Daoy (cell line): ENCODE data around the gene HEPACAM. TPM values are rescaled to one million over a fixed set of nuclear protein-coding genes. Genes with fewer than 3 reads are reported as not detected.
A peak's percentile ranks its signal among the peaks of the same experiment; 100 is the strongest.
"Not testable (repeated sequence)": the region's sequence is repeated elsewhere in the genome, so short reads cannot be mapped to it uniquely, and the experiment has no call there.

Source experiments
- DNase-seq: peaks from one replicate; pipeline ENCODE4 v3.0.0-alpha.2; 2015; ENCODE audit warnings: low read depth
- total RNA-seq: library from RNA; depleted of rRNA; stranded (reverse); fragments of >200 nt; shearing (Covaris generic); gene quantifications from 2 replicates; pipeline ENCODE4 v1.2.3, GENCODE V29; 2014; rRNA removed

The HEPACAM gene
- not detected in 2 replicates for total RNA-seq

GRCh38 chr11:124935548-124936514 is at the start of gene HEPACAM:
HEPACAM (minus strand) TSS chr11:124936047; CDS start chr11:124936006, 41 bp downstream.
- no peak for DNase-seq

DNA sequence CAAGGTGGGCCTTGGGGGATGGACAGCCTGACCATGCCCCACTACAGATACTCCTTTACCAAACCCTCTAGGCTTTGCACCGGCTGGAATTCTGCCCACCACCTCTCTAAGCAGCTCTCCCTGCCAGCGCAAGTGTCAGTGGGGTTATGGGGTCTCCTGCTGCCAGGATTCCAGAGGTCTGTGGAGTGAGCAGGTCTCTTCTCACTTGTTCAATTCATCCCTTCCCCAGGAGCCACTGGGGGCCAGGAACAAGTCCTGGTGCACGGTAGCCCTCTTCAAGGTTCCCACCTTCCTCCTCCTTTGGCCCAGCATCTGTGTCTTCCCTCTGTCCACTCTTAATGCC is 48.6 kb upstream of the HEPACAM start:
- no peak for DNase-seq

DNA sequence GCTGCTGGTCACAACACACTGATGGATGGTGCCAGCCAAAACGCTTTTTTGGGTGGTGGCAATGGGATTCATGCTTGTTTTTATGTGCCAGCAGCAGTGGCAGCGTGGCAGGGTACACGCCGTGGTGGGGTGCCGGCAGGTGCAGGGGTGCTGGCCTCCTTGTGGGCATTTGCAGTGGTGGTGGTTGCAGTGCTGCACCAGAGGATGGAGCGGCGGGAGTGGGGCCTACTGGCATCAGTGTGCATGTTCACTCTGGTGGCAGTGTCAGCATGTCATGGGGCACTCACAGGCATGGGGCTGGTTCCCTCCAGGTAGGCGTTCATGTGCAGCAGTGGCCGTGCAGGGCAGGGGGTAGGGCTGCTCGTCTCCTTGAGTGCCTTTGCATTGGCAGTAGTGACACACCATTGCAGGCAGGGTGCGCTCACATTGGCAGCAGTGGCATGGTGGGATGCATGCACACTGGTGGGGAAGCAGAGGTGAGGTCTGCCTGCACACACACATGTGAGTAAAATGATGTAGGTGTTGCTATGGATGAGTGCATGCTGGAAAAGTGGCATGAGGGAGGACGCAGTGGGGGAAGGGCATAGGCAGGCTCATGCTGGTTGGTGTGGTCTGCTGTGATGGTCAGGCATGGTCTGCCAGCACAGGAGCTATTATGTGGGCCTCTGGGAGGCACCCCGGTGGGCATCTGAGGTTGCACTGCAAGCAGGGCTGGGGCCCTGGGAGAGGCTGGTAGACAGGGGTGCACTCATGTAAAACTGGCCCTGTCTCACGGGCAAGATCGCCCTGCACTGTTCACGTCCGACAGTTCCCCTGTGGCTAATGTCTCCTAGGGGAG is 48.0 kb upstream of the HEPACAM start:
- DNase-seq = no peak

GRCh38 chr11:124982043-124982442 is 46.2 kb upstream of the HEPACAM start:
- DNase-seq = no peak

DNA sequence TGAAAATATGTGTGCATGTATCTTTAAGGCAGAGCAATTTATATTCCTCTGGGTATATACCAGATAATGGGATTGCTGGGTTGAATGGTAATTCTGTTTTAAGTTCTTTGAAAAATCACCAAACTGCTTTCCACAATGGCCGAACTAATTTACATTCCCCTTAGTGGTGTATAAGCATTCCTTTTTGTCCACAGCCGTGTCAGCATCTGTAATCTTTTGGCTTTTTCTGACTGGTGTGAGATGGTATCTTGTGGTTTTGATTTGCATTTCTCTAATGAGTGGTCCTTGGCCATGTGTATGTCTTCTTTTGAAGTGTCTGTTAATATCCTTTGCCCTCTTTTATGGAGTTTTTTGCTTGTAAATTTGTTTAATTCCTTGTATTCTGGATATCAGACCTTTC is 42.5 kb upstream of the HEPACAM start:
- DNase-seq = no peak

DNA sequence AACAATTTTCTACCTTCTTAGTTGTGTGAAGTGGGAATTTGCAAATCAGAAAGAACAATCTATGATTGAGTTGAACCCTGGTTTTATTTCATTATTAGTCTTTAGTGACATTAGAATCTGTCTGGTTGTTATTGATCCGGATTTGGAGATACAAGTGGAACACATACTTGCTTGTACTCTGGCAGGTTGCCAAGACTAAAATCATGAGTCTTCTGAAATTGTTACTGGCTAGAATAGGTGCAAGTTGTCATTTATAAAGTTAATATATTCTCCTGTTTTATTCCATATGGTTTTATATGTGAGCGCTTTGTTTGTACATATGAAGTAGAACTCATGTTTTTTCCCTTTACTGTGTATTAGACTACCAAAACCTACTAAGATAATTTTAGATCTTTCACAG is 41.2 kb upstream of the HEPACAM start:
- DNase-seq = no peak

- DNase-seq = no peak
Measured at GRCh38 chr11:124976531-124976930, 40.7 kb upstream of the HEPACAM start.

DNA sequence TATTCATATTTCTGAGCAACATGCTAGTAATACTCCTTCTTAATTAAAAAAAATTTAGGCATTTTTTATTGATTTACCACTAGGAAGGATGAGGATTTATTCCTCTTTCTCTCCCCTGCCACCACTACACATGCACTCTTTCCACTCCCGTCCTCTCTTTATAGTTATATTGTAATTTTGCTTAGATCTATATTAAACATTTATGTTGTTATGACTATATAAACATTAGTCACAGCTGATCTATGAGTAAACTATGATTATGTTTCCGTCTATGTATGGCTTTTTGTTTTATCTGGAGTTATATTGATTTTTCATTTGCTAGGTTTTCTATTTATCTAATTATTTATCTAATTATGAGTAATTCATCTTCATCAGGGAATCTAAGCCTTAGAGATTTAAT is 36.0 kb upstream of the HEPACAM start:
- no peak for DNase-seq

DNA sequence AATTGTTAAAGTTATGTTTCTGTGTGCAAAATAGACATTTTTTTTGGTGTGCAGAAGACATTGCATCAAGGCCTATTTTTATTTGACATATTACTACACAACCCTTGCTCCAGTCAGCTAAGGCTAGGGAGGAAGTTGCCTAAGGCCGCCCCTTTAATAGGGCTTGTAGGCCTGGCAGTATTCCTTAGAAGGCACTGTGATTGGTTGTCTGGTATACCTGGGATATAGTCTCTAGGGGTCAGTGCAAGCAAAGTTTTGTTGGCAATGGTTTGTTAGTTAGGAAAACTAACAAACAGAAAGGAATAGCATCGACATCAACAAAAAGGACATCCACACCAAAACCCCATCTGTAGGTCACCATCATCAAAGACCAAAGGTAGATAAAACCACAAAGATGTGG is 35.1 kb upstream of the HEPACAM start:
- DNase-seq = no peak

DNA sequence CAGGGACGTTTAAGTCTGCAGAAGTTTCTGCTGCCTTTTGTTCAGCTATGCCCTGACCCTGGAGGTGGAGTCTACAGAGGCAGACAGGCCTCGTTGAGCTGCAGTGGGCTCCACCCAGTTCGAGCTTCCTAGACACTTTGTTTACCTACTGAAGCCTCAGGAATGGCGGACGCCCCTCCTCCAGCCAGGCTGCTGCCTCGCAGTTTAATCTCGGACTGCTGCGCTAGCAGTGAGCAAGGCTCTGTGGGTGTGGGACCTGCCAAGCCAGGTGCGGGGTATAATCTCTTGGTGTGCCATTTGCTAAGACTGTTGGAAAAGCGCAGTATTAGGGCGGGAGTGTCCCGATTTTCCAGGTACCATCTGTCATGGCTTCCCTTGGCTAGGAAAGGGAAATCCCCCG is 32.4 kb upstream of the HEPACAM start:
- not testable (repeated sequence) for DNase-seq

DNA sequence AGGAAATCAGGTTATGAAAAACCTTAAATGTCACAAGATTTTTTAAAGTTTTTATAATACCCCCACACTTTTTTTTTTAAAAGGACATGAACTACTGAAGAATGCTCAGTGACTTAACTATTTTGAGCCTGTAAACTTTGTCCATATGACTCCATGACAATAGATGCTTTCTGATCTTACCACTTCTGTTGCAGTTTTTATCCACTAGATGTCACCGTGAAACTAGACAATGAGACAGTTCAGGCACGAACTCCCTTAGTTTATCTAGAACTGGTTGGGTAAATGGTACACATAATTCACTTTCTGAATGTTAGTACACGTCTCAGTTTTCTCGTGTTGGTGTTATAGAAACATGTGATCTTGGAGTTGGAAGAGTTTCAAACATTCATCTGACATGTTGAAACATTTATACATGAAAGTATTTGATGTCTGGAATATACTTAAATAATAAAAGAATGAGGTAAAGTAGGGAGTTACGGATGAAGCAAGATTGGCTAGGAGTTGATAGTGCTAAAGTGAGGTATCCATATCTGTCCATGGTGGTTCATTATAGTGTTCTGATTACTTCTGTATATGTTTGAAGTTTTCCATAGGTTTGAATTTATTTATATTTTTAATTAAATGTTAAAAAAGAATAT is 26.2 kb upstream of the HEPACAM start:
- DNase-seq = peak; percentile 54

DNA sequence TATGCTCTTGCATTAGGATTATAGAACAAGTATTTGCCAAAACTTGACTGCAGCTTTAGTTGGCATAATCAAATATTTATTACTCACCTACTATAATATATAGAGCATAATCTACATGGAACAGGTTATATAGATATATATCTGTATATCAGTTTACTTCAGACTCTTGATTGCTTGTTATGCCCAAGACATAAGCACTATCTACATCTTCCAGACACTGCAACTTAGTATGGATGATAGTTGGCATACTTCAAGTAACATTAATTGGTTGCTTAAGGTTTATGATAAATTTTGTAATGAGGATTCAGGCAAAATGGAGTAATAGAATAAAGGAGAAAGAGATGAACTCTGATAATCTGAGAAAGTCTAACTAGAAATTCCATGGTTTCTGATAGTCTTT is 19.2 kb upstream of the HEPACAM start:
- DNase-seq = no peak

DNA sequence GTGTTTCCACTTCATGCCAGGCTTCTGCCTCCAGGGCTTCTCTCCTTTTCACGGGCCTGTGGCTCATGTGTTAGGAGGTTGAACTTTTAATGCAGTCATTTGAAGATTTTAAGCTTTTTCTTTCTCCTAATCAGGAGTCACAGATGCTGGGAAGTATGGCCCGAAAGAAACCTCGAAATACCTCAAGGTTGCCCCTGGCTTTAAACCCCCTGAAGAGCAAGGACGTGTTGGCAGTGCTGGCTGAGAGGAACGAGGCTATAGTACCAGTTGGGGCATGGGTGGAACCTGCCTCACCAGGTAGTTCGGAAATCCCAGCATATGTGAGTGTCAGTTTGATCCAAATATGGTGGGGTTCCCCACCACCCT is 18.7 kb upstream of the HEPACAM start:
- no peak for DNase-seq

- DNase-seq = peak; percentile 99
Measured at GRCh38 chr11:124953753-124954589, 18.1 kb upstream of the HEPACAM start, which contains the start of gene CCDC15. CCDC15 (plus strand) TSS chr11:124954202; CDS start chr11:124954733, 531 bp downstream.

DNA sequence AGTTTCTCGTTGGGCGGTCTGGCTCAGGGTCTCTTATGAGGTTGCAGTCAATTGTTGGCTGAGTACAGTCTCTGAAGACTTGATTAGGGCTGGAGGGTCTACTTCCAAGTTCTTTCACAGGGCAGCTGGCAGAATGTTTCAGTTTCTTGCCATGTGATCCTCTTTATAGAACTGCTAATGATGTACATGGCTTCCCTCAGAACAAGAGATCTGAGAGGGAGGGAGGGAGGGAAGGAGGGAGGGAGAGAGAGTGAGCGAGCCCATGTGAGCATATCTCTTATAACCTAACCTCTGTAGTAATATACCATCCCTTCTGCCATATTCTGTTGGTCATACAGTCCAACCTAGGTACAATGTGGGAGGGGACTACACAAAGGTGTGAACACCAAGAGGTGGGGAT is 15.5 kb upstream of the HEPACAM start:
- DNase-seq = no peak

DNA sequence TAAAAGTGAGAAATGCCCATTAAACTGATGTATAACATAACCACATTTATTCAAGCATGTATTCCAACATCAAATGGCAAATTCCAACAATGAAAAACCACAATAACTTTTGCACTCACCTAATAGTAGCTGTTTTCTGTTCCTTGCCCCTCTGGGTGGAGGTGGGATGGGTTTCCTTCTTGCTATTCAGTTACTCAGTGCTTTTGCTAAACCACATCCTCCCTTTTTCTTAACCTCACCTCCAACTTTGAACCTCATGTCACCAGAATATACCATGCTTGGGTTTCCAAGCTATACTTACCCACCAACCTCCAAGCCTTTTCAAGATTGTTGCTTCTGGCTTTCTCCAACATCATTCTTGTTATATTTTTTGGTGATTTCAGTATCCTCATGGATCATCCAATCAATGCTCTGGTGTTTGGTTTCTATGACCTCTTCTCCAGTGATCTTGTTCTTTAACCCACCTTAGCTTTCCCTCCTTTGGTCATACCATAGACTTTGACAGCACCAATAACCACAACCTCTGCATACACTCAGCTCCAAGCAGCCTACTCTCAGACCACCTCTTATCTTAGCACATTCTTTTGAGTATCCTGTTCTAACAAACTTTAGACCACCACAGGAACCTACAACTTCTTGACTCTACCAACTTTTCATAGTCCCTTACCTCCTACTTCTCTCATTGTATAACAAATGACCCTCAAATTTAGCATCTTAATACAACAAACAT is 14.9 kb upstream of the HEPACAM start:
- no peak for DNase-seq

GRCh38 chr11:124946735-124947141 is 10.9 kb upstream of the HEPACAM start:
- DNase-seq = no peak

GRCh38 chr11:124945826-124946225 is 10.0 kb upstream of the HEPACAM start:
- no peak for DNase-seq

DNA sequence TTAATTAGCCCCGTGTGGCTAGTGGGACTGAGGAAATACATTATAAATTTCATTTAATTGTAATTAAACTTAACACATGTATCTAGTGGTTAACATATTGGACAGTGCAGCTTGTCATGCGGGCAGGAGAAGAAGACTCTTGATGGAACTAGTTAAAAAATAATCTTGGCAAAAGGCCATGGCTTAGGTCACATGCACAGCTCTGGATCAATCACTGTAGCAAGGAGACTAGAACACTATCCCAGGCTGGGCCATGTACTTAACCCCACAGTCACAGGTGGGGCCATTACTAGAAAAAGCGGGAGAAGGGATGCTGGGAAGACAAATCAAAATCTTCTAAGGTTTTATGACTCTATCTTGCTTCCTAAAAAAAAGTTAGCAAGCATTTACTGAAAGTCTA is 8.7 kb upstream of the HEPACAM start:
- no peak for DNase-seq

- no peak for DNase-seq
Measured at GRCh38 chr11:124943741-124944140, 7.9 kb upstream of the HEPACAM start.

GRCh38 chr11:124943254-124943616 is 7.4 kb upstream of the HEPACAM start:
- no peak for DNase-seq
